HL-60 (cell line): Measurements from ENCODE around the gene TAL2.

Experiments
- DNase-seq, 2 experiments: peaks; one replicate each; pipeline ENCODE4 v3.0.0-alpha.2; 2010 to 2020; ENCODE audit warnings: low read depth in 1 of 2, low spot score in 1 of 2
- H3K27ac ChIP-seq: fragments of 250-450 bp; sonication (Bioruptor Pico); replicated peaks from 2 replicates; pipeline ENCODE4 v1.5.1; 2020; ENCODE audit warnings: mild to moderate bottlenecking, moderate library complexity
- H3K27me3 ChIP-seq: fragments of 250-450 bp; sonication (Bioruptor Pico); 2 replicates; pipeline ENCODE4 v1.5.1; 2021; ENCODE audit warnings: mild to moderate bottlenecking, moderate library complexity; ENCODE audit not compliant: insufficient read depth, poor library complexity, severe bottlenecking
- H3K4me3 ChIP-seq: replicated peaks from 2 replicates; pipeline ENCODE4 v1.5.1; 2011; ENCODE audit warnings: mild to moderate bottlenecking, control low read depth, low read length; ENCODE audit not compliant: insufficient read depth
- CTCF ChIP-seq: IDR thresholded peaks from one replicate; pipeline ENCODE4 v1.5.1; 2011; ENCODE audit warnings: low read length, control low read depth, inconsistent platforms; ENCODE audit not compliant: insufficient read depth
- GABPA ChIP-seq: IDR thresholded peaks from 2 replicates; pipeline ENCODE4 v1.6.1; 2012; ENCODE audit warnings: low read depth
- POLR2AphosphoS5 ChIP-seq: IDR thresholded peaks from 2 replicates; pipeline ENCODE4 v1.6.1; 2012; ENCODE audit warnings: low read depth
- SPI1 ChIP-seq: IDR thresholded peaks from 2 replicates; pipeline ENCODE4 v1.6.1; 2012; ENCODE audit warnings: low read depth, mild to moderate bottlenecking, borderline replicate concordance
- long read RNA-seq: library from polyadenylated mRNA; unstranded; transcript quantifications from one replicate; pipeline ENCODE4 v2.0.0, GENCODE V29; 2020
- TF ChIP-seq, protein P1 (sequence below): IDR thresholded peaks from 2 replicates; pipeline ENCODE4 v1.6.1; 2012; ENCODE audit warnings: low read depth; ENCODE audit not compliant: insufficient replicate concordance

TAL2 gene
- long read RNA-seq: 0 reads

GRCh38 chr9:105662184-105663104 lies at the start of gene TAL2:
TAL2 (plus strand) TSS chr9:105662457; CDS start chr9:105662497, 40 bp downstream.
- no peak within 1 kb of the TSS for H3K4me3 ChIP-seq
- TF ChIP-seq SPI1 (no peak), CTCF (no peak), POLR2AphosphoS5 (no peak)
- H3K27ac ChIP-seq: no peak within 1 kb of the TSS
- DNase-seq: no peak
- no peaks in the 10 kb centered on the region for H3K27me3 ChIP-seq

GRCh38 chr9:105621001-105621400 lies 41.3 kb upstream of the TAL2 start:
- Histone ChIP-seq H3K4me3 (no peak overlapping the region), H3K27me3 (no peaks in the 10 kb centered on the region), H3K27ac (no peak overlapping the region)
- TF ChIP-seq, protein P1, sequence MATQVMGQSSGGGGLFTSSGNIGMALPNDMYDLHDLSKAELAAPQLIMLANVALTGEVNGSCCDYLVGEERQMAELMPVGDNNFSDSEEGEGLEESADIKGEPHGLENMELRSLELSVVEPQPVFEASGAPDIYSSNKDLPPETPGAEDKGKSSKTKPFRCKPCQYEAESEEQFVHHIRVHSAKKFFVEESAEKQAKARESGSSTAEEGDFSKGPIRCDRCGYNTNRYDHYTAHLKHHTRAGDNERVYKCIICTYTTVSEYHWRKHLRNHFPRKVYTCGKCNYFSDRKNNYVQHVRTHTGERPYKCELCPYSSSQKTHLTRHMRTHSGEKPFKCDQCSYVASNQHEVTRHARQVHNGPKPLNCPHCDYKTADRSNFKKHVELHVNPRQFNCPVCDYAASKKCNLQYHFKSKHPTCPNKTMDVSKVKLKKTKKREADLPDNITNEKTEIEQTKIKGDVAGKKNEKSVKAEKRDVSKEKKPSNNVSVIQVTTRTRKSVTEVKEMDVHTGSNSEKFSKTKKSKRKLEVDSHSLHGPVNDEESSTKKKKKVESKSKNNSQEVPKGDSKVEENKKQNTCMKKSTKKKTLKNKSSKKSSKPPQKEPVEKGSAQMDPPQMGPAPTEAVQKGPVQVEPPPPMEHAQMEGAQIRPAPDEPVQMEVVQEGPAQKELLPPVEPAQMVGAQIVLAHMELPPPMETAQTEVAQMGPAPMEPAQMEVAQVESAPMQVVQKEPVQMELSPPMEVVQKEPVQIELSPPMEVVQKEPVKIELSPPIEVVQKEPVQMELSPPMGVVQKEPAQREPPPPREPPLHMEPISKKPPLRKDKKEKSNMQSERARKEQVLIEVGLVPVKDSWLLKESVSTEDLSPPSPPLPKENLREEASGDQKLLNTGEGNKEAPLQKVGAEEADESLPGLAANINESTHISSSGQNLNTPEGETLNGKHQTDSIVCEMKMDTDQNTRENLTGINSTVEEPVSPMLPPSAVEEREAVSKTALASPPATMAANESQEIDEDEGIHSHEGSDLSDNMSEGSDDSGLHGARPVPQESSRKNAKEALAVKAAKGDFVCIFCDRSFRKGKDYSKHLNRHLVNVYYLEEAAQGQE: no peak
- TF ChIP-seq POLR2AphosphoS5 (no peak), CTCF (no peak)
- no peak for DNase-seq

- no peaks in the 10 kb centered on the region for H3K27me3 ChIP-seq
- TF ChIP-seq, protein P1: no peak
- TF ChIP-seq CTCF: no peak
- TF ChIP-seq GABPA: no peak
- no peak for TF ChIP-seq SPI1
- no peak for TF ChIP-seq POLR2AphosphoS5
- DNase-seq: no peak
These were observed 37.2 kb upstream of the TAL2 start for GRCh38 chr9:105625088-105625487.

DNA sequence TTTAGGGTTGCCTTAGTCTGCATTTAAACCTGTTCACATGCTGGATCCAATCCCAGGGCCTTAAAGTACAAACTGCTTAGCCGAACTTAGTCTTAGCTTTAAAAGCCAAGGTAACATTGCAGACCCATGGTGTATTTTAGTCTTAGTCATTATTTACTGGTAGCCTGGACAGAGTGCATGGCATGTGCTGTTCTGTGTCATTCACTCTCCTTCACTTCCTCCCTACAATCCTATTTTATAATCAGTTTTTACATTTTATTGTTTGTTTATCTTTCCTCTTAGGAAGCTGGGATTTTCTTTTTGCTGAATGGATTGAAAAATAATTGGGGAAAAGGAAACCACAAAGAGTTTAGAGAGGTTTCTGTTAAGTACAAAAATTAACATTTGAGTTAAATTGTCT lies 29.4 kb upstream of the TAL2 start:
- DNase-seq: no peak
- Histone ChIP-seq H3K27ac (no peak overlapping the region), H3K27me3 (no peaks in the 10 kb centered on the region), H3K4me3 (no peak overlapping the region)
- TF ChIP-seq GABPA (no peak), SPI1 (no peak), POLR2AphosphoS5 (no peak), CTCF (no peak)
- TF ChIP-seq, protein P1: no peak

More at GRCh38 chr9:105625088-105625487, 37.2 kb upstream of the TAL2 start:
- no peak overlapping the region for H3K27ac ChIP-seq
- no peak overlapping the region for H3K4me3 ChIP-seq
